Fibroblast of mammary gland (primary cell): ENCODE measurements around the gene SCYGR6.
"Not testable (repeated sequence)": the region's sequence is repeated elsewhere in the genome, so short reads cannot be mapped to it uniquely, and the experiment has no call there.

Source experiments
- DNase-seq: peaks from one replicate; pipeline ENCODE4 v3.0.0-alpha.2; 2010; ENCODE audit warnings: low read depth
- H3K4me3 ChIP-seq: 2 replicates; pipeline ENCODE4 v1.5.1; 2011; ENCODE audit warnings: low read depth, mild to moderate bottlenecking, low read length, moderate library complexity; ENCODE audit not compliant: control insufficient read depth
- CTCF ChIP-seq: conservative IDR thresholded peaks from 2 replicates; pipeline ENCODE4 v1.5.1; 2011; ENCODE audit warnings: low read depth, low read length, inconsistent platforms; ENCODE audit not compliant: control insufficient read depth, insufficient read depth

SCYGR6 gene

GRCh38 chr2:227739351-227739750 lies 14.8 kb upstream of the SCYGR6 start:
- no peak for DNase-seq
- no peak for TF ChIP-seq CTCF
- no peak overlapping the region for H3K4me3 ChIP-seq

DNA sequence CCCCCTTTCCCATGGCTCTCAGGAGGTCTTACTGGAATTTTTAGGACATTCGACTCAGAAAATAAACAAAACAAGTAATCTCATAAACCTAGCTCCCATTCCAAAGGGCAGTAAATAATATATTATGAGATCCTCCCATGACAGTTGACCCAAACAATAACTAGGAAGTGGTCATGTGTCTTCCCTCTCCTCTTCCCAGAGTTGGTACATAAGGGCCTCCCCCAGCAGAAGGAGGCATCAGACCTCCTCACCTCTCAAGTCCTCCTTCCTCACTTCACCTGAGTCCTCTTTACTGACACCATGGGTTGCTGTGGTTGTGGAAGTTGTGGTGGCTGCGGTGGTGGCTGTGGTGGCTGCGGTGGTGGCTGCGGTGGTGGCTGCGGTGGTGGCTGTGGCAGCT lies 3.5 kb upstream of the SCYGR6 start, which contains the start of gene SCYGR7:
Gene SCYGR7, plus strand, starts transcription at position 301 of the 400 bp plus-strand sequence. Its CDS starts 0 bp downstream, at position 301.
- DNase-seq = no peak
- H3K4me3 ChIP-seq = no peak within 1 kb of the TSS
- TF ChIP-seq CTCF = no peak

DNA sequence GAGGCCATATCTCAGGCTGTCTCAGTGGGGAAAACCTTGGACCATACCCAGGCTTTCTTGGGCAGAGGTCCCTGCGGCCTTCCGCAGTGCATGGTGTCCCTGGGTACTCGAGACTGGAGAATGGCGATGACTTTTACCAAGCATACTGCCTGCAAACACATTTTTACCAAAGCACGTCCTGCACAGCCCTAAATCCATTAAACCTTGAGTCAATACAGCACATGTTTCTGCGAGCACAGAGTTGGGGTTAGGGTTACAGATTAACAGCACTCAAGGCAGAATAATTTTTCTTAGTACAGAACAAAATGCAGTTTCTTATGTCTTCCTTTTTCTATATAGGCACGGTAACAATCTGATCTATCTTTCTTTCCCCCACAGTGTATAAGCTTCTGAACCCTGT lies 1.7 kb downstream of the SCYGR6 start:
- H3K4me3 ChIP-seq, DNase-seq: not testable (repeated sequence)

DNA sequence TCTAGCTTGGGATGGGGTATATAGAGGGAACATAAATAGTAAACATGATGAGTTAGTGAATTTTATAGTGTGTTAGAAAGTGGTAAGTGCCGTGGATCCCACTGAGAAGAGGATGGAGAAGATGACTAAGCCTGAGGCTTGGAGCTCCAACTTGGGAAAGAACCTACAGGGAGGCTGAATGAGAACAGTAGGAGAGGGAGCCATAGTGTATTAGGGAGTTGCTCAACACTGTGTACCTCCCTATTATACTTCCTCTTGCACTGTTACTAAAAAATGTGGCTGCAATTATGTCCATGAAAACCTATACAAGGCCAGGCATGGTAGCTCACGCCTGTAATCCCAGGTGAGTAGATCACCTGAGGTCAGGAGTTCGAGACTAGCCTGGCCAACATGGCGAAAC lies 3.9 kb downstream of the SCYGR6 start:
- TF ChIP-seq CTCF = no peak
- peak; percentile 11 for DNase-seq
- H3K4me3 ChIP-seq = no peak overlapping the region

DNA sequence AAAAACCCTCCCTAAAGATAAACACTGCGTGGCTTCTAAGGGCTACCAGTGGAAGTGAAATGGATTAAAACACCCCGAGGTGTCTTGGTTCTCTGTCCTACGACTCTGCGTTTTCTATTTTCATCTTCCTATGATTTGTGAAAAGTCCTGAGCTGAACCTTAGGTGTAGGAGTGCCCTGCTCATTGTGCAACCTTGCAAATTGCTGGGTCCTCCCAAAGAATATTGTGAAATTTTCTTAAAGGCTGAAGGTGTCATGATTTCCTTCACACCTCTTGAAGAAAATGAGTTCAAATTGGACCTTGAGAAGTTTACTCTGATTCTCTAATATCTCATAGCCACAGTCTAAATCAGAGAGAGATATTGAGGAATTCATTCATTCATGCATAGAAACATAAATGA lies 4.9 kb downstream of the SCYGR6 start:
- H3K4me3 ChIP-seq = no peak overlapping the region
- DNase-seq = no peak
- TF ChIP-seq CTCF = no peak

DNA sequence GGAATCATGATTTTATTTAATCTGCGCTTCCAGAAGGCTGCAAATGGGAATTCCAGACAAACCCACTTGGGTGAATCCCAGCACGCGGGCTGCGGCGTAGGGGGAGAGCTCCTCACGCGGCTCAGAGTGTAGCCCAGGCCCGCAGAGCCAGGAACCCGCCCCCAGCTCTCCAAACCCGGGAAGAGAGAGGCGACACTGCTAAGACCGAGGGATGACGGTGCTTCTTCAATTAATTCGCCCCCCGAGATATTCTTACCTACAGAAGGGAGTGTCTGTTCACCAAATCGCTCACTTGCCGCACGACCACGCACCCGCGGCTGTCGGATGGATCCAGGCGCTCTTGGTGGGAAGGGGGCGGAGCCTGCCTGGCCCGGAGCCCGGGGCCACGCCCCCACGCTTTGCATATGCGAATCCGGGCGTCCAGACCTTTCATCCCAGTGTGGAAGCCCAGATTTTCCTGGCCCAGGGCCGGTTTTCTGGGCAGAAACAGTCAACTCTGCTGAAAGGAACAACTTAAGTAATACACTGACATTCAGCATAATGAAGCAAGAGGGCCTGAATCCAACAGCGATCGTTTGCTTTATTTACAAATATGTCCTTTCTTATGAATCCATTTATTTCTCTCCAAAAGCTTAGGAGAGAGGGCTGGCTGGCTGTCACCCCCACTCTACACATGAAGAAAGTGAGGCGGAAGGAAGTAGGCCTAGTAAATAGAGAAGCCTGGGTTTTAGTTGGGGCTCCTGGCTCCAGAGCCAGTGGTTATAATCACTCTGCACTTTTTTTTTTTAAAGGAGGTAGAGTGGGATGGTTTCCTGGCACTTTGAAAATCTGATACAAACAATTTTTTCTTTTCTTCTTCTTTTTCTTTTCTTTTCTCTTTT lies 6.6 kb downstream of the SCYGR6 start, which contains the start of gene SLC19A3:
Gene SLC19A3, minus strand, starts transcription at position 342 of the 881 bp plus-strand sequence. CDS start 15,710 bp downstream, outside the sequence.
- DNase-seq = peak; percentile 91
- TF ChIP-seq CTCF = no peak
- H3K4me3 ChIP-seq = peak within 1 kb of the TSS; percentile 59

DNA sequence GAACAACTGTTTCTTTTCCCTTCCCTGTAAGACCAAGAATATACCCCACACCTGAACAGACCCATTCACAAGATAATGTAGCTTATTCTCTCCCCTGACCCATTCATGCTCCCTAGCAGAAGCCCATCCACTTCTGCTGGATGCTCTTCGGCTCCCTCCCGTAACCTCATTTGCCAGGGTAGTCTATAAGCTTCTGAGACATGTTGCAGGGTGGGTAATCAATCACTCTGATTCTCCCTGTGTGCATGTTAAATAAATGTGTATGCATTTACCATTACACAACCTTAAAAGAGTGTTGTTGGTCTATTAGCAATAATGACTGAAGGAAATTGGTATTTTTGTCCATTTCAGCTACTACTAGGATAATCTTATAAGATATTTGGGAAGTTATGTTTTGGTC lies 8.1 kb downstream of the SCYGR6 start:
- H3K4me3 ChIP-seq = no peak overlapping the region
- DNase-seq = no peak
- TF ChIP-seq CTCF = no peak
